Esophagus squamous epithelium (tissue), 5 donors: ENCODE results near the gene TRAF7. TPM values are rescaled to one million over a fixed set of nuclear protein-coding genes. Genes with fewer than 3 reads are reported as not detected.
"Not testable (repeated sequence)": the region's sequence is repeated elsewhere in the genome, so short reads cannot be mapped to it uniquely, and the experiment has no call there.

ENCODE experiments used
- DNase-seq: peaks from one replicate; lab custom pipeline; 2025; lab: John Stamatoyannopoulos, UW
- H3K27ac ChIP-seq, 4 donors: fragments of 200-600 bp; sonication (generic); one replicate each; pipeline ENCODE4 v1.5.1; 2016 to 2019; ENCODE audit warnings: mild to moderate bottlenecking in 1 of 4
- H3K27me3 ChIP-seq, 4 donors: fragments of 200-600 bp; sonication (generic); 1 replicate in 3 of 4; 2 replicates in 1 of 4; pipeline versions ENCODE4 v1.5.1 to v1.6.0; 2017 to 2021; ENCODE audit warnings: antibody characterized with exemption in 1 of 4
- H3K36me3 ChIP-seq, 3 donors: fragments of 200-600 bp; sonication (generic); one replicate each; pipeline ENCODE4 v1.5.1; 2016 to 2019
- H3K4me1 ChIP-seq, 3 donors: fragments of 200-600 bp; sonication (generic); one replicate each; pipeline ENCODE4 v1.5.1; 2017 to 2019
- H3K4me3 ChIP-seq, 4 donors: fragments of 200-600 bp; sonication (generic); 1 replicate in 3 of 4; 2 replicates in 1 of 4; pipeline ENCODE4 v1.5.1; 2016 to 2019; ENCODE audit warnings: mild to moderate bottlenecking in 2 of 4, moderate library complexity in 1 of 4
- H3K9me3 ChIP-seq, 3 donors: fragments of 200-600 bp; sonication (generic); one replicate each; pipeline ENCODE4 v1.5.1; 2016 to 2019
- POLR2A ChIP-seq, 4 donors: fragments of 450-650 bp; IDR thresholded peaks; one replicate each; pipeline ENCODE4 v1.6.1; 2017; ENCODE audit warnings: antibody characterized with exemption in 4 of 4, mild to moderate bottlenecking in 4 of 4, moderate library complexity in 3 of 4
- WGBS, 2 donors: methylation state at CpG; one replicate each; pipeline ENCODE4 v1.1.5; 2018; 5-methylcytosine and 5-hydroxymethylcytosine counted together
- intact Hi-C: fragments of 100-400 bp; cut with DNase I; formaldehyde crosslinking; loops from one replicate; pipeline ENCODE4 v1.15.0; 2022
- total RNA-seq, 4 donors: library from RNA; depleted of rRNA; stranded (reverse); fragments of >200 nt; gene quantifications; one replicate each; pipeline ENCODE4 v1.1.0, GENCODE V29; 2016
- TF ChIP-seq, protein P1 (sequence below), 6 experiments: fragments of 450-650 bp in 4 of 6; fragments of 200-600 bp in 2 of 6; sonication (generic) in 2 of 6; IDR thresholded peaks; one replicate each; pipeline ENCODE4 v1.5.1; 2016 to 2019; ENCODE audit warnings: antibody characterized with exemption in 6 of 6, mild to moderate bottlenecking in 4 of 6, moderate library complexity in 4 of 6
- donor health status: DM: yes; HTN: yes; CAD: no.

The TRAF7 gene
- total RNA-seq, 4 donors from 2014 or later = 46.9 to 79.6 (median 73.2) TPM

DNA sequence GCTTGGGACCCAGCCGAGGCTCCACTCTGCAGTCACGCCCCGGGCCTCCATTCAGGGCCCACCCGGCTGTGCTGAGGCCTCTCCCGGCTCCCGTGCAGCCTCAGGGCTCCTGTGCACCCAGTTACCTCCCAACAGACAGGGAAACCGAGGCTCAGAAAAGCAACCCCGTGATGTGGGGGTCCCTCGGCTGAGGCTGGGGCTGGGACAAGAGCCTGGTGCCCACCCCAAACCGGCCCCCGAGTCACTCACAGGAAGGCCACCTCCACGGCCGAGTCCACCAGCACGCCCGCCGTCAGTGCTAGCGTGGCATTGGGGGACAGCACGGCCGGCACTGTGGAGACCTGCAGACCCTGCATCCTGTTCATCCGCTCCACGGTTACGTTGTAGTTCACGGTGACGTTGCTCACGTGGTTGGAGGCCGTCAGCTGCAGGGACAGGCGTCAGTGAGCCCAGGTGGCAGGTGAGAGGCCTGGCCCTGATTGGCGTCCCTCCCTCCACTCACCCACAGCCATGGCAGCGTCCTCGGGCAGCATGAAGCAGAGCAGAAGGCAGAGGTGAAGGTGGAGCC is 43.0 kb upstream of the TRAF7 start:
- DNase-seq, H3K9me3 ChIP-seq, H3K27me3 ChIP-seq, intact Hi-C loops, H3K27ac ChIP-seq, H3K4me3 ChIP-seq: not testable (repeated sequence)
- Histone ChIP-seq H3K4me1 (peaks cover 0 to 14% (median 5%) of the 10 kb centered on the region in 3 donors), H3K36me3 (peaks cover 0 to 96% (median 22%) of the 10 kb centered on the region in 3 donors)
- WGBS, 2 donors = 92% methylated on average over 10 of the region's 30 CpGs; no CpG with 5 or more reads in 1 of the 2 donors

DNA sequence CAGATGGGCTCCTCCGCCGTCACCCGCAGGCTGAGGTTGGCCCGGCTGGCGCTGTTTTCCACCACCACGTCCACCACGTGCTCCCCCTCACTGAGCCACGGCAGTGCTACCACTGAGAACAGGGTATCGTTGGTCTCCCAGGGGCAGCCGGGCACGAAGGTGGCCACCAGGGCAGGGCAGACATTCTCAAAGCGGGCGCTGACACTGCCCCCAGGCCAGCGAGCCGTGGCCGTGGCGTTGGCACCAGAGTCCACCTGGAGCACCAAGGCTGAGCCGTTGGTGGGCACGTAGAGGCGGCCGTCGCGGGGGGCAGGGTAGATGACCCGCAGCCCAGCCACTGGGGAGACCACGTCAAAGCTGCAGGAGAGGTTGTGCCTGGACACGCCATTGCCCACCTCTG is 41.4 kb upstream of the TRAF7 start:
- H3K27ac ChIP-seq, H3K4me3 ChIP-seq, H3K9me3 ChIP-seq, H3K27me3 ChIP-seq, intact Hi-C loops, DNase-seq: not testable (repeated sequence)
- peaks cover 0 to 18% (median 5%) of the 10 kb centered on the region in 3 donors for H3K4me1 ChIP-seq
- H3K36me3 ChIP-seq = peaks cover 0 to 80% (median 17%) of the 10 kb centered on the region in 3 donors
- WGBS, 2 donors = no CpG with 5 or more reads among the region's 26 CpGs

DNA sequence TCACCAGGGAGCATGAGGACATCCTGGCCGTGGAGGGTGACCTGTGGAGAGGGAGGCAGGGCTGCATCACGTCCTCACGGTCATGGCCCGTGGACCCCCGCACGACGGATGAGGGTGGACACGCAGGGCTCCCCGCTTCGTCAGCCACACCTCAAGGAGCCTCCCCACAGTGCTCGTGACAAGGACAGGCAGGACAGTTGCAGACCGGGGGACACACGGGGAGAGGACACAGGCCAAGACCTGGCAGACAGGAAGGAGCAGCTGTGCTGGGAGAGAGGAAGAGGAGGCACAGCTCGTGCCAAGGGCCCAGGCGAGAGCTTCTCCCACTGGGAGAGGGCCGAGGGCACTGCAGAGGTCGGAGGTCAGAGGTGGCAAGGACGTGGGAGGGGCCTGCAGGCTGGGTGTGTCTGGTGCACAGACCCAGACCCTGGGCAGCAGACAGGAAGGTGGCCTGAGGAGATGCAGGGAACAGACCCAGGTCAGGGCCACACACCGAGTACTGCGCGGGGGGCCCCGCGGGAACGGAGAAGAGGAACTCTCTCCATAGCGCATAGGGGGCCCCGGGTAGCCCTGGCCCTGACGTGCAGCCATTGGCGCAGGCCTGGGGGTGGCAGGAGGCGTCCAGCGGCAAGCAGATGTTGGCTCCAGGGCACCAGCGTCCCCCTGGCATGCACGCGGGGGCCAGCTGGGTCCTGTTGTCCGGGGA is 40.5 kb upstream of the TRAF7 start:
- H3K4me3 ChIP-seq, intact Hi-C loops, H3K27me3 ChIP-seq, DNase-seq, H3K27ac ChIP-seq, H3K9me3 ChIP-seq: not testable (repeated sequence)
- H3K4me1 ChIP-seq = peaks cover 0 to 18% (median 5%) of the 10 kb centered on the region in 3 donors
- peaks cover 0 to 72% (median 13%) of the 10 kb centered on the region in 3 donors for H3K36me3 ChIP-seq
- 70 to 83% methylated on average over 9 to 14 of the region's 34 CpGs for WGBS, 2 donors

DNA sequence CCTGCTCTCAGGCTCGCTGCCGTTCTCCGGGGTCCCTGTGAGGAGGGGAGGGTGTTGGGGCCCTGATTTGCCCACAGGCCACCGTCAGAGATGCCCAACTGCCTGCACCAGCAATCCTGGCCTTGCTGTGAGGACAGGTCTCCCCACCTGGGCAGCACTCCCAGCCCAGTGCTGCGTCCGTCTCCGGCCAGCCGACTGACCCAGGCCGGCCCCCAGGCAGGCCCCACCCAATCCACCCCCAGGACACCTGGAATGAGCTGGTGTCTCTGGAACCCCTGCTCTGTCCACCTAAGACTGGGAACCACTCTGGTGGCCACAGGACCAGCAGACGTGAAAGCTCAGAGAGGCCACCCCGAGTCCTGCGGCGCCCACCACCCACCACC is 40.0 kb upstream of the TRAF7 start:
- Histone ChIP-seq H3K36me3 (peaks cover 0 to 66% (median 13%) of the 10 kb centered on the region in 3 donors), H3K4me1 (peaks cover 0 to 23% (median 5%) of the 10 kb centered on the region in 3 donors), H3K27ac (no peak overlapping the region), H3K27me3 (no peaks in the 10 kb centered on the region), H3K9me3 (no peaks in the 10 kb centered on the region), H3K4me3 (no peak overlapping the region)
- DNase-seq = no peak
- no peak for TF ChIP-seq POLR2A (IDR thresholded peaks at IDR 0.05)
- TF ChIP-seq, protein P1, sequence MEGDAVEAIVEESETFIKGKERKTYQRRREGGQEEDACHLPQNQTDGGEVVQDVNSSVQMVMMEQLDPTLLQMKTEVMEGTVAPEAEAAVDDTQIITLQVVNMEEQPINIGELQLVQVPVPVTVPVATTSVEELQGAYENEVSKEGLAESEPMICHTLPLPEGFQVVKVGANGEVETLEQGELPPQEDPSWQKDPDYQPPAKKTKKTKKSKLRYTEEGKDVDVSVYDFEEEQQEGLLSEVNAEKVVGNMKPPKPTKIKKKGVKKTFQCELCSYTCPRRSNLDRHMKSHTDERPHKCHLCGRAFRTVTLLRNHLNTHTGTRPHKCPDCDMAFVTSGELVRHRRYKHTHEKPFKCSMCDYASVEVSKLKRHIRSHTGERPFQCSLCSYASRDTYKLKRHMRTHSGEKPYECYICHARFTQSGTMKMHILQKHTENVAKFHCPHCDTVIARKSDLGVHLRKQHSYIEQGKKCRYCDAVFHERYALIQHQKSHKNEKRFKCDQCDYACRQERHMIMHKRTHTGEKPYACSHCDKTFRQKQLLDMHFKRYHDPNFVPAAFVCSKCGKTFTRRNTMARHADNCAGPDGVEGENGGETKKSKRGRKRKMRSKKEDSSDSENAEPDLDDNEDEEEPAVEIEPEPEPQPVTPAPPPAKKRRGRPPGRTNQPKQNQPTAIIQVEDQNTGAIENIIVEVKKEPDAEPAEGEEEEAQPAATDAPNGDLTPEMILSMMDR (IDR thresholded peaks at IDR 0.05) = no peak
- intact Hi-C loops = no loop called here
- whole genome bisulfite sequencing, 2 donors = no CpG with 5 or more reads among the region's 13 CpGs

DNA sequence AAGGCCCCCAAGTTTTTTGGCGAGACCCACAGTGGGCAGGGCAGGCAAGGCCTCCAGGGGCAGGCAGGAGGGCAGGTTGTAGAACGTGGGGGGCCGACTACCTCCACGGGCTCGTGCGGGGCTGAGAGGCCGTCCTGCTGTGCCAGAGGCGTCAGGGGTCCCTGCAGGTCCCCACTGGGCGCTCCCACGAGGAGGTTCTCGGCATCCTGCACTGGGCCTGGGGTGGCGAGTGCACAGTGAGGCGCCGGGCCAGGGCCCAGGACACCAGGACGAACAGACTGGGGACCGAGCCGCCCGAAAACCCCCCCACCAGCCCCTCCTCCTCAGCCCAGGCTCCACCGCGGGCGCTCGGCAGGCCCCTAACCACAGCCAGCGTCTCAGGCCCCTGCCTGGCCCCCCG is 39.2 kb upstream of the TRAF7 start:
- Histone ChIP-seq H3K27ac (peak overlapping the region in 1 of 4 donors; percentile 34), H3K36me3 (peaks cover 0 to 58% (median 5%) of the 10 kb centered on the region in 3 donors), H3K4me1 (peaks cover 0 to 31% (median 11%) of the 10 kb centered on the region in 3 donors)
- H3K9me3 ChIP-seq, DNase-seq, intact Hi-C loops, H3K27me3 ChIP-seq, H3K4me3 ChIP-seq: not testable (repeated sequence)
- 84% methylated on average over 5 of the region's 24 CpGs; no CpG with 5 or more reads in 1 of the 2 donors for WGBS, 2 donors

DNA sequence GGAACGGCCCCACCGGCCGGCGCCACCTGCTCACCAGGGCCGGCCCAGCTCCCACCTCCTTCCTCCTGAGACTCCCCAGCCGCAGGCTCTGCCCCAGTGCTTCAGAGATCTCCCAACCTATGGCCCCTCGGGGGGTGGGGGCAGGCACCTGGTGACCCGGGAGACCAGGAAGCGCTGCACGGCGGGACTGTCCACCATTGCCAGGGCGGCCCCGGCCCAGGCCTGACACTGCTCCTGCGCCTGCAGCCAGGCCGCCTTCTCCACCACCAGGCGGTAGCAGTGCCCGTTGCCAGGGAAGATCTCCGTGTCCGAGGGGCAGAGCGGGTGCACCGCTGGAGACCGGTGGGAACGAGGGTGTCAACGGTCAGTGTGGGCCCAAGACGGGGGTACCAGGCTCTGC is 38.2 kb upstream of the TRAF7 start:
- WGBS, 2 donors = no CpG with 5 or more reads among the region's 25 CpGs
- intact Hi-C loops, H3K4me3 ChIP-seq, H3K9me3 ChIP-seq, H3K27me3 ChIP-seq, H3K27ac ChIP-seq, DNase-seq: not testable (repeated sequence)
- Histone ChIP-seq H3K4me1 (peaks cover 6 to 40% (median 20%) of the 10 kb centered on the region in 3 donors), H3K36me3 (peaks cover 0 to 49% (median 5%) of the 10 kb centered on the region in 3 donors)

DNA sequence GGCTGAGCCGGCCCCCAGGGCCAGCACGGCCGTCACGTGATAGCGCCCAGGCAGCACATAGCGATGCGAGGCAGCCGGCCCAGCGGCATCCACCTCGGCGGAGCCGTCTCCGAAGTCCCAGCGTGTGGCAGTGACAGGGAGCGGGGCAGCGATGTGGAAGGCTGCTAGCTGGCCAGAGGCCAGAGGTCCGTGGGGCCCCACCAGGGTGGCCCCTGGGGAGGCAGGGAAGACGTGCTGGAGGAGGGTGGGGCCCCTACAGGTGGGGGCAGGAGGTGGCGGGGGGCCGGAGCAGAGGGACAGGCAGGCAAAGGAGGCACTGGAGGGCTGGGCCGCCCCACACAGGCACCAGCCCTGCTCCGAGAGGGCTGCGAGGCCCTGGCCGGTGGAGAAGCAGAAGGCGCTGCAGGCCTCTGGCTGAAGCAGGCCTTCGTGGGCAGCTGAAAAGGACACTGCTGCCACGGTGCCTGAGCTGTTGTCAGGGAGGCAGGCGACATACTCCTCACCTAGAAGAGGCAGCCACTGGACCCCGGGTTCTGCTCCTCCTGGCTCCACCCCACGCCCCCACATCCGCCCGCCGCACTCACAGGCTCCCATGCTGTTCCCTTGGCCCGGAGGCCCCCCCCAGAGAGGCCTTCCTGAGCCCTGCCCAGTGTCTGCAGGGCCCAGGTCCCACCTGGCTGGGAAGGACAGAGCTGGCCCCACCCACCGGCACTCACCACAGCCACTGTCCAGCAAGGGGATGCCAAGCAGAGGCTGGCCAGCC is 37.4 kb upstream of the TRAF7 start:
- 80% methylated on average over 1 of the region's 35 CpGs; no CpG with 5 or more reads in 1 of the 2 donors for whole genome bisulfite sequencing, 2 donors
- H3K4me1 ChIP-seq = peaks cover 6 to 48% (median 28%) of the 10 kb centered on the region in 3 donors
- intact Hi-C loops, H3K27me3 ChIP-seq, H3K27ac ChIP-seq, H3K9me3 ChIP-seq, H3K4me3 ChIP-seq, DNase-seq: not testable (repeated sequence)
- peaks cover 0 to 41% (median 5%) of the 10 kb centered on the region in 3 donors for H3K36me3 ChIP-seq
